HG03097 (cell line): ENCODE data around the gene AGBL1.

Experiments used
- ATAC-seq: cut with Tn5 transposase; IDR thresholded peaks from one replicate; pipeline ENCODE4 v1.9.1; 2021; ENCODE audit not compliant: unreplicated experiment, low FRiP score

AGBL1 gene

DNA sequence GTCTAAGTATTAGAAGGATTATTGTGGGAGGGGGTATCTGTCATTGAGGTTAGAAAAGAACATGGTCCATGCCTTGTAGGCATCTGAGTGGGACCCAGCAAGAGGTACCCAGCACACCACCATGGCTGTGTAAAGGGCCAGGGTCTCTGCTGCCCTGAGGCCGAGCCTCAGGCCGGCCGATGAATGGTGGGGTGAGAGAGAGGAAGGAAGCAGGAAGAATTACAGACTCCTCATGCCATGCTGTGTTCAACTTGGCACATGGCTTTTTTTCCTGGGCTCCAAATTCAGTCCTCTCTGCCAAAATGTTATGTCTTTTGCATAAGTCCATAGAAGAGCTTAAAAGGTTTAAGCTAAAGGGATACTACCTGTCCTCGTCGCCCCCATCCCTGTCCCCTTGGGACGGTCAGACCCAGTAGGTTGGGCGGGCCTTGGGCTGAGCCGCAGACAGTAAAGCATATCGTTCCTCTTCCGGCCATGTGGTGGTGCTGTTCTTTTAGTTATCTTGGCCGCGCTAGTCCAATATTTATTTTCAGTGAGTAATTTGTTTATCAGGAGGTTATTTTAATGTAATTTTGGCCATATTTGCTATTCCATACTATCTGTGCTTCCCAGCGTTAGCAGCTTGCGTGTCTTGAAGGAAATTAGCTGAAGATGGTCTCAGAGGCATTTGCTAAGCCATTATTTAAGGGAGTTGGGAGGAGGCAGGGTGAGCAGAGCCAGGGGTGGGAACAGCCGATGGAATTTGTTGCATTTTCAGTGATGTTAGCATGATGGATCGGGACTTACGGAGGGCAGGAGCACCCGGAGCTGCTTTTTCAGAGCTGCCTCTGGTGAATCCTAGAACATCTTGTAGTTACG is 152.4 kb downstream of the AGBL1 start:
- no peak for ATAC-seq

DNA sequence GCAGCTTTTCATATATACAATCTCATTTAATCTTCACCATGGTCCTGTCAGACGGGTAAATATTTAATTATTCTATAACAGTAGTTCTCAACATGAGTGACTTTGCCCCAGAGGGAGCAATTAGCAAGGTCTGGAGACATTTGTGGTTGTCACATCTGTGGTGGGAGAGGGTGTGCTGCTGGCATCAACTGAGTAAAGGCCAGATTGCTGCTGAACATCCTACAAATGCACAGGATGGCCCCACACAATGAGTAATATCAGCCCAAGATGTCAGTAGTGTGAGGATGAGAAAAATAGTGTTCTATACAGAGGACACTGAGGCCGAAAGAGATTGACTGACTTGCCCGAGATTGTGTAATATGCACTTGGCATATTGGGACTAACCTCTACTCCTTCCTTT is 156.0 kb downstream of the AGBL1 start:
- no peak for ATAC-seq

GRCh38 chr15:86236356-86237110 is 156.9 kb downstream of the AGBL1 start:
- no peak for ATAC-seq

DNA sequence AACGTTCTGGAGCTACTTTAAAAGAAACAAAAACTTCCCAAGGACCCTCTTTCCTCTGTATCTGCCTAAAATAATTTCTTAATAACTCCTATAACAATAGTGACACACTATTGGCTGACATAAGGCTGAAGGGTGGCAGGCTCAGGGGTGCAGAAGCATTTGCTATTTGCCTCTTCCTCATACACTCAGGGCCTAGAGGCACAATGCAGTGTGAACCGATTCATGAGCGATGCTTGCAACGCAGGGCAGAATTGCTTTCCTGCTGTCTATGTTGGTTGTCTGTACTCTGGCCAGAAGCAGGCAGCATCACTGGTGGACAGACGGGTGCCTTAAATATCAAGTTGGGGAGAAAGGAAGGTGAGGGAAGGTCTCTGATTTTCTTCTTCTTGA is 157.4 kb downstream of the AGBL1 start:
- ATAC-seq = no peak

DNA sequence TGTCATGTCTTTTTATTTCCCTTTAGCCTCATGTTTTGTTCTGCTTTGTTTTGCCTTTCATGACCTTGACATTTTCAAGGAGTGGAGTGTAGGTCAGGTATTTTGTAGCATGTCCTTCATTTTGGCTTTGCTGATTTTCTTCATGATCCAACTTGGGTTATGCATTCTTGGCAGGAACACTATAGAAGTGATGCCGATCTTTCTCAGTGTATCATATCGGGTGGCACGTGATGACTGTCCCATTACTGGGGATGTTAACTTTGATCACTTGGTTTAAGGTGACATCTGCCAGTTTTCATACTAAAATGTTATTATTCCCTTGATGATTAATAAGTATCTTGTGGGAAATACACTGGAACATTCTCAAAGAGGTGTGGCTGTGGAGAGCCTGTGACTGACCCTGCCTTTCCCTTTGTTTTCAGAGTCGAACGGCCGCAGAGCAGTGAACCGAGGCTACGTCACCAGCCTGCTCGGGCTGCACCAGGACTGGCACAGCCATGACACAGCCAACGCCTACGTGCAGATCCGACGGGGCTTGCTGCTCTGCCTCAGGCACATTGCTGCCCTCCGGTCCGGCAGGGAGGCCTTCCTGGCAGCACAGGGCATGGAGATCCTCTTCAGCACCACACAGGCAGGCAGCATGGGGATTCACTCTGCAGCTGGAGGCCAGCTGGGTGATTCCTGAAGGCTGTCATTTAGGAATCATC is 167.7 kb downstream of the AGBL1 start:
- no peak for ATAC-seq

DNA sequence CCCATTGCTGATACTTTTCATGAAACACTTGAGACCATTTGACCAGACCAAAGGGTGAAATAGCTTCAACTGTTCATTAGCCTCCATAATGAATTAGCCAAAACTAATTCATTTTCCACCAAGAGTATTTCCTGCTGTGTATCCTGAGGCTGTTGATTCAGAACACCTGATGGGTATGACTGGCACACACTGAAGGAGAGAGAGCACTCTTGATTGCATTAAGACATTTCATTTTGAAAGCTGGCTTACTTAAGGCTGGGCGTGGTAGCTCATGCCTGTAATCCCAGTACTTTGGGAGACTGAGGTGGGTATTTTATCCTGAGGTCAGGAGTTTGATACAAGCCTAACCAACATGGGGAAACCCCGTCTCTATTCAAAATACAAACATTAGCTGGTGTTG is 175.6 kb downstream of the AGBL1 start:
- no peak for ATAC-seq

DNA sequence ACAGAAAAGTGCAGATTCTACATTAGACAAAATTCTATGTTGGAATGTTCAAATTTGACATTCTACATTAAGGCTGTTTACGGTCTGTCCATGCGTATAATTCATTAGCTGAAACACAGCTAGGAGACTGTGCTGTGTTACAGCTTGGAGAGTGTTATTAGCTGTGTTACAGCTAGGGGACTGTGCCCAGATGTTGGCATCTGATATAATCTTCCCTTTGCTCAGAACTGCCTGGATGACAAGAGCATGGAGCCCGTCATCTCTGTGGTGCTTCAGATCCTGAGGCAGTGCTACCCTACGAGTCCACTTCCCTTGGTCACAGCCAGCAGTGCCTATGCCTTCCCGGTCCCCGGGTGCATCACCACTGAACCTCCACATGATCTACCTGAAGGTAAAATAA is 177.0 kb downstream of the AGBL1 start:
- ATAC-seq = no peak

DNA sequence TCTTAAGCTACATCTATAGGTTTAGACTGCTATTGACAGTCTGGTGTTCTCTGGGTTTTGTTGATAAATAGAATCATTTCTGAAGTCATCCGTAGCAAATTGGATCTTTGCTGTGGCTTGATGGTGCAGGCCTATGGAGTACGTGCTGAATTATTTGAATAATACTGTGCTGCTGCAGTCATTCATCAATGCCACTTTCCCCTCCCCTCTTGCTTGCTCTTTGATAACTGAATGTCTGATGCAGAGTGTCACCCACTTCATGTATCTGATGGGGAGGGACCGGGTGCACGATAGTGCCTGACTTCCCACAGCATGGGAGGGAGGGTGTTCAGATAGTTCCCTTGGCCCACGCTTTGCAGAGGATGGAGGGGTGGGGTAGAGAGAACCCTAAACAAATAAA is 179.9 kb downstream of the AGBL1 start:
- no peak for ATAC-seq

DNA sequence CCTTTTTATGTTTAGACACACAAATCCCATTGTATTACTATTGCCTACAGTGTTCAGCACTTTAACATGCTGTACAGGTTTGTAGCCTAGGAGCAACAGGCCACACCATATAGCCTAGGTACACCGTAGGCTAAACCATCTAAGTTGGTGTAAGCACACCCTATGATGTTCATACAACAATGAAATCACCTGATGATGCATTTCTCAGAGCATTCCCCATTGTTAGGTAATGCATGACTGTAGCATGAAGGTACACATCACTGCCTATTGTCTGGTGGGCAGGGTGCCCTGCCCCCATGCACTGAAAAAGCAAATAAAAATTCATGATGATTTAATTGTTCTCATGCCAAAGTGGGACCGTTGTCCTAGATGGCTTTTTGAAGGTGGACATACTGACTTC is 183.6 kb downstream of the AGBL1 start:
- ATAC-seq = no peak

GRCh38 chr15:86266896-86267484 is 187.3 kb downstream of the AGBL1 start:
- no peak for ATAC-seq

- ATAC-seq = no peak
Measured at GRCh38 chr15:86267892-86268291, 188.2 kb downstream of the AGBL1 start.

GRCh38 chr15:86268558-86268957 is 188.9 kb downstream of the AGBL1 start:
- ATAC-seq = no peak

DNA sequence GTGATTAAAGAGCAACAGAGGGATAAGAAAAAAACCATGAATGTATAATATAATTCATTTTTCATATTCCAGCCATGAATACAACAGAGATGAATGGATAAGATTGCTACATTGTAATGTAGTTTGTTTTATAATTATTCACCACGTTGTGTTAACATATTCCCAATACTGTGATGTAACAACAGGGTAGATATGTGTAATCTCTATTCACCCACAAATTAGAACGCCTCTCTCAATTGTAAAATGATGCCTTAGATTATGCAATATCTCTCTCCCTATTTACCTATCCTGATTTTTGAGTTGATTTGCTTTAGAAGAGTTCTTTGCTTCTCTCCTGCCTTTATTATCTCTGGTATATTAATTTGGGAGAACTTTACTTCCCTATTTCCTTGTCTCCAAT is 193.6 kb downstream of the AGBL1 start:
- ATAC-seq = no peak

DNA sequence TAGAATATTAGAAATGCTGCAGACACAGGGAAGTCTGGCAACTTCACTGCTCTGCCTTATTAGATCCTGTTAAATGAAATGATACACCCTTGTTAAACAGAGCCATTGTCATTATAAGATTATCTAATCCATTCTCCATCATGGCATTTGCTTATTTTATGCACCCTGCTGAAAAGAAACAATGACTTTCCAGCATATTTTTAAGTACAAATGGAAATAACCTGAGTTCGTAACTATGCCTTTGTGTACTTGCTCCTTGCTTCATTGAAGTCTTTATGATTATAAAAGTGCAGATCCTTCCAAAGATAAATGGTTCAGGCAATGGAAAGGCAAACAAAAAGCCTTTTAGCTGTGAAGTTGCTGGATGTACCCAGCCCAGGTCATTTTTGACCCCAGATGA is 195.7 kb downstream of the AGBL1 start:
- no peak for ATAC-seq

DNA sequence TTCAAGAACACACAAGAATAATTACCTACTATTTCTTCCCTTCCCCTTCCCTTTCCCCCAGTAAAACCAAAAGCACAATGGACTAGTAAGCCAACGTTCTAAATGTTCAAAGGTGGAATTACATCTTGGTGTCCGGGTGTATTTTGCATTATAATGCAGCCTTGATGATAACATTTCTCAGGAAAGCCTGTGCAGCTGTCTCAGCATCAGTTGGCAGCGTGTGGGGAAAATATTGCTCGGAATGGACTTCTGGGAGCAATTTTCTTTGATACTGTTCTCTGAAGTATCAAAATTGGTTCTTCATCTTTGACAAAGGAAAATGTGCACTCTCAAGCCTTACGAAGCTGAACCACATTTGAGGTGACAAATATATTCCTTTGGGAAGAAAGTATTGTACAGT is 198.9 kb downstream of the AGBL1 start:
- ATAC-seq = no peak

- no peak for ATAC-seq
Measured at GRCh38 chr15:86284635-86285034, 205.0 kb downstream of the AGBL1 start.

- no peak for ATAC-seq
Measured at GRCh38 chr15:86295511-86295910, 215.8 kb downstream of the AGBL1 start.

DNA sequence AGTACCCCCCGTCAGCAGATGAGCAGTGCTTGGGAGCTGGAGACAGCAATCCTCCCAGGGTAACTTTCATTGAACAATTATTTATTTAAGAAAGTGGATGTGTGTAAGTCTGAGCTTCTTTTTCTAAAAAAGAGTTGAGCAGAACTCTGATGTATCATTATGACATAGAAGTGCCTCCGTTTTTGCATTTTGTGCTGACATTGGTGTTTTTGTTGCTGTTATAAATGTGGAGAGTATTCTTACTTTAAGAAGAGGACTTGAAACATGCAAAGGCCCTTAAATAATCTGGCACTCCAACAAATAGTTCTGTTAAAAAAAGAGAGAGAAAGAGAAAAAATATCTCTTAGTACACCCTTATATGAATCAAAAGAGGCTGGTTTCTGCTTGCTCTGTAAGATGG is 217.1 kb downstream of the AGBL1 start:
- ATAC-seq = no peak

DNA sequence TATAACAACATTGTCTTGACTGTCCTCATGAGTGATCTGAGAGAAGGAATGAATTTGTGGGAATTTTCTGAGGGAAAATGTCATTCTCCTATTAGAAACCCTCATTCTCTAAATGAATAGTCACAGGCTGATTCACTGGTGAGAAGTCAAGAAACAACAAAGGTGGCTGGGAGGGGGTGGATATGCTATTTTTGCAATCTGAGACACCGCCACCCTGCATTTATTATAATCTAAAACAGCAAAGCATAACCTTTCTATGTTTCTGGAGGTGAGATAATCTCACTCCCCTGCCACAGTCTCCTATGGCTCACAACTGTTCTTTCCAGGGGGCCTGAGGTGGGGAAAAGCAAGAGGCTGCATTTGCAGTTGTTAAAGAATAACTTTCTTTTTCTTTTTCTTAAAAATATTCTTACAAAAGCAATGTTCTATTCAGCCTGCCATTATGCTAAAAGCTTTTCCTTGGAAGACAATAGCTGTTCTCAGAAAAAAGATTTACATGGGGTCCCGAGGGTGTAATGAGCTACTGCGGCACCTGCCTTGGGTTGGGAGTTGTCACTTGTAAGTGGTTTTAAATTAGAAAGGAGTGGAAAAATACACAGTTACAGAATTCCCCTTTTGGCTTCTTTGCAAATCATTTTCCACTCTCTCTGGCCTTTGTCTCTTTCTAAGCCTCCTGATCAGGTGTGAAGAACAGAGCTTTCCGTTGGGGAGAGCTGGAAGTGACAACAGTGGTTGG is 220.9 kb downstream of the AGBL1 start:
- ATAC-seq = no peak

DNA sequence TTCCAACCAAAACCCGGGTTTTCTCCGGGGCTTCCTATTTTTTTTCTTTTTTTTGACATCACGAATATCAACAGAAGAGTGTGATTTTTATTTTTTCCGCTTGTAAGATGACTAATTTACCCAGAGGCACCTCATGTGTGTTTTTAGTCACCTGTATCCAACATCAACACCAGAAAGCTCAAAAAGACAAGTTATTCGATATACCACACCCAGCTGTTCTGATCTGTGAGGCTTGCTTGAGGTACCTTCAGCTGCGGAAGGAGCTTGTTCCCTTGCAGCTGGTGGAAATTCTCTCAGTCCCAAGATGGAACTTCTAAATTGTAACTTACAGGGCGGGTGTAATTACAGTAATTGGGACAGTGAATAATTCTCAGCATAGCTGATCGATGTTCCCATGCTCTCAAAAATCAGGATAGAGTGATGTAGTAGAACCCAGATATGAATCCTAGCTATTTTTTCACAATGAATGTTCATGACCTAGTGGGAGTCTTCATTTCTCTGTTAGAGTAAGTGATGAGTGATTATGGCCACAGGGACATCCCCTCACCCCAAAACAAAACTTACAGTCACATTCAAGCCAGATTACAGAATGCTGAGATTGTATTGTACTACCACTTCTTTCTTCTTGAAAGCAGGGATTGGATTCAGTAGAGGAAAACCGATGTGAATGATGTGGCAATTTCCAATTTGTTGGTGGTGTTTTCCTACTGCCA is 232.1 kb downstream of the AGBL1 start:
- no peak for ATAC-seq
